HepG2 (cell line): Measurements from ENCODE around the gene POU6F2. TPM values are rescaled to one million over a fixed set of nuclear protein-coding genes. Genes with fewer than 3 reads are reported as not detected.

ENCODE experiments used
- ATAC-seq: fragments of 200-7000 bp; cut with Tn5 transposase; 3 replicates; pipeline ENCODE4 v1.9.1; 2020; ENCODE audit warnings: mild to moderate bottlenecking, moderate library complexity
- BruUV-seq: library from RNA; stranded (reverse); fragments of 400-500 nt; replicated peaks from 2 replicates; lab custom pipeline; 2021; lab: Mats Ljungman, UMichigan
- CTCF ChIA-PET: fragments of 300-600 bp; formaldehyde crosslinking; extraction: SDS; loops from one replicate; lab custom pipeline; 2021; ENCODE audit warnings: low total read pairs, inconsistent platforms, low intra/inter-chr PET ratio; lab: Yijun Ruan, JAX
- POLR2A ChIA-PET: fragments of 350-600 bp; sonication (Branson Sonifier 250); formaldehyde crosslinking; loops from one replicate; lab custom pipeline; 2020; ENCODE audit warnings: antibody characterized with exemption, inconsistent platforms; lab: Yijun Ruan, JAX
- DNase-seq: peaks from one replicate; pipeline ENCODE4 v3.0.0-alpha.2; 2015; ENCODE audit warnings: low spot score
- FAIRE-seq: peaks from 3 replicates; lab custom pipeline; 2011; peaks lifted over from hg19 to GRCh38; lab: Jason Lieb, UNC
- H2AFZ ChIP-seq: one replicate; pipeline ENCODE4 v1.6.1; 2011; ENCODE audit warnings: low read length, inconsistent platforms
- H3K27ac ChIP-seq: fragments of 300-600 bp; 3 replicates; pipeline ENCODE4 v1.8.0; 2011; ENCODE audit warnings: mixed run types, mild to moderate bottlenecking, mixed read lengths, low read length, inconsistent platforms; ENCODE audit not compliant: insufficient read depth; ENCODE audit errors: extremely low read length
- H3K27me3 ChIP-seq, 2 experiments: fragments of 200-600 bp in 1 of 2; 2 replicates in 1 of 2; 3 replicates in 1 of 2; pipeline versions ENCODE4 v1.6.0 to v1.8.0; 2011; ENCODE audit warnings: low read length in 2 of 2, mild to moderate bottlenecking in 2 of 2, moderate library complexity in 2 of 2, inconsistent platforms in 1 of 2; ENCODE audit not compliant: insufficient read depth in 2 of 2, control insufficient read depth in 1 of 2
- H3K36me3 ChIP-seq, 2 experiments: fragments of 200-600 bp in 1 of 2; replicated peaks in 1 of 2; 2 replicates in 1 of 2; 3 replicates in 1 of 2; pipeline versions ENCODE4 v1.5.1 to v1.8.0; 2011; ENCODE audit warnings: low read length in 2 of 2, inconsistent platforms in 1 of 2; ENCODE audit not compliant: insufficient read depth in 2 of 2, control insufficient read depth in 1 of 2
- H3K4me1 ChIP-seq: 2 replicates; pipeline ENCODE4 v1.5.1; 2012; ENCODE audit warnings: low read length, inconsistent platforms; ENCODE audit not compliant: insufficient read depth
- H3K4me2 ChIP-seq: 2 replicates; pipeline ENCODE4 v1.6.0; 2011; ENCODE audit warnings: low read depth, low read length, inconsistent platforms
- H3K4me3 ChIP-seq, 3 experiments: fragments of 200-600 bp in 1 of 3; sonication (generic), shearing (Covaris generic) in 1 of 3; replicated peaks in 1 of 3; 2 replicates each; pipeline ENCODE4 v1.5.1; 2011 to 2016; ENCODE audit warnings: low read length in 3 of 3, inconsistent platforms in 2 of 3, low read depth in 2 of 3, mild to moderate bottlenecking in 2 of 3, control low read depth in 1 of 3, mixed read lengths in 1 of 3; ENCODE audit not compliant: insufficient read depth in 1 of 3
- H3K79me2 ChIP-seq: one replicate; pipeline ENCODE4 v1.6.1; 2011; ENCODE audit warnings: low read length, inconsistent platforms; ENCODE audit not compliant: insufficient read depth
- H3K9ac ChIP-seq: 2 replicates; pipeline ENCODE4 v1.6.0; 2011; ENCODE audit warnings: mild to moderate bottlenecking, low read depth, low read length, inconsistent platforms; ENCODE audit not compliant: insufficient read depth
- H3K9me3 ChIP-seq: 2 replicates; pipeline ENCODE4 v1.5.1; 2012; ENCODE audit warnings: mild to moderate bottlenecking, low read length
- H4K20me1 ChIP-seq: 2 replicates; pipeline ENCODE4 v1.6.0; 2011; ENCODE audit warnings: inconsistent platforms, mild to moderate bottlenecking, low read length, moderate library complexity; ENCODE audit not compliant: insufficient read depth
- ARID5B ChIP-seq: IDR thresholded peaks from 2 replicates; pipeline ENCODE4 v1.4.0; 2020; ENCODE audit warnings: mild to moderate bottlenecking, missing genetic modification reagents
- CSRNP2 ChIP-seq: sonication (generic); formaldehyde crosslinking; conservative IDR thresholded peaks from 2 replicates; pipeline ENCODE4 v1.8.0; 2022; ENCODE audit warnings: low read depth, missing genetic modification reagents
- PAWR ChIP-seq: sonication (generic); formaldehyde crosslinking; IDR thresholded peaks from 2 replicates; pipeline ENCODE4 v1.4.0; 2020; ENCODE audit warnings: missing genetic modification reagents, mild to moderate bottlenecking, borderline replicate concordance
- PAX8 ChIP-seq: sonication (generic); formaldehyde crosslinking; IDR thresholded peaks from 2 replicates; pipeline ENCODE4 v1.8.0; 2022; ENCODE audit warnings: mild to moderate bottlenecking, missing genetic modification reagents, borderline replicate concordance
- PREB ChIP-seq: sonication (generic); formaldehyde crosslinking; IDR thresholded peaks from 2 replicates; pipeline ENCODE4 v1.4.0; 2020; ENCODE audit warnings: missing genetic modification reagents
- ZBTB2 ChIP-seq: sonication (generic); formaldehyde crosslinking; IDR thresholded peaks from 2 replicates; pipeline ENCODE4 v1.8.0; 2022; ENCODE audit warnings: low read depth, missing genetic modification reagents
- ZBTB4 ChIP-seq: sonication (generic); formaldehyde crosslinking; IDR thresholded peaks from 2 replicates; pipeline ENCODE4 v1.4.0; 2020; ENCODE audit warnings: missing genetic modification reagents, mild to moderate bottlenecking, borderline replicate concordance
- ZFAT ChIP-seq: sonication (generic); formaldehyde crosslinking; conservative IDR thresholded peaks from 2 replicates; pipeline ENCODE4 v1.8.1; 2023; ENCODE audit warnings: missing genetic modification reagents, inconsistent platforms
- ZNF382 ChIP-seq: sonication (generic); formaldehyde crosslinking; IDR thresholded peaks from 2 replicates; pipeline ENCODE4 v1.5.0; 2020; ENCODE audit warnings: missing genetic modification reagents, mild to moderate bottlenecking, borderline replicate concordance
- ZNF549 ChIP-seq: sonication (generic); formaldehyde crosslinking; IDR thresholded peaks from 2 replicates; pipeline ENCODE4 v1.5.0; 2020; ENCODE audit warnings: missing genetic modification reagents
- ZNF619 ChIP-seq: sonication (generic); formaldehyde crosslinking; IDR thresholded peaks from 2 replicates; pipeline ENCODE4 v1.4.0; 2020; ENCODE audit warnings: mild to moderate bottlenecking, missing genetic modification reagents
- ZNF777 ChIP-seq: sonication (generic); formaldehyde crosslinking; IDR thresholded peaks from 2 replicates; pipeline ENCODE4 v1.4.0; 2020; ENCODE audit warnings: missing genetic modification reagents
- WGBS: methylation state at CpG from one replicate; pipeline ENCODE4 v1.1.6; 2017; ENCODE audit warnings: low lambda C conversion rate; 5-methylcytosine and 5-hydroxymethylcytosine counted together
- in situ Hi-C: cut with HindIII; loops from 2 replicates; pipeline ENCODE4 v1.10.0; 2017; ENCODE audit warnings: low pct_unique_long_range_greater_than_20kb; ENCODE audit not compliant: extremely low pct_ligation_motif_present
- intact Hi-C: fragments of 100-400 bp; cut with micrococcal nuclease; formaldehyde crosslinking; loops from one replicate; pipeline ENCODE4 v1.10.0; 2022; ENCODE audit not compliant: unreplicated experiment
- polyA plus RNA-seq, 8 experiments: library from polyadenylated mRNA; depleted of rRNA in 3 of 8; stranded (reverse) in 7 of 8; unstranded in 1 of 8; fragments of >200 nt; fragmentation: Illumina TruSeq in 4 of 8; extraction: Trizol in 4 of 8; gene quantifications; 2 replicates each; pipeline versions ENCODE4 v1.2.1 to v1.2.3, GENCODE V29; 2011 to 2016; ENCODE audit warnings: low read depth in 4 of 8, missing spikeins in 1 of 8, mixed read lengths in 1 of 8; ENCODE audit not compliant: insufficient read depth in 1 of 8
- total RNA-seq, 5 experiments: library from RNA; depleted of rRNA; stranded (reverse); fragments of >200 nt; fragmentation: Illumina TruSeq; extraction: Trizol; gene quantifications; 2 replicates each; pipeline ENCODE4 v1.2.3, GENCODE V29; 2016; ENCODE audit warnings: low read depth in 1 of 5

The POU6F2 gene
- total and polyA plus RNA-seq, 2 of the 13 experiments (the other 11 are each of a cell fraction or from before 2014, with no cell fraction given), result not detected

- TF ChIP-seq ARID5B (no peak), PAX8 (CRISPR knock-in tag) (no peak)
Observed at GRCh38 chr7:39043531-39043930, 65.8 kb downstream of the POU6F2 start (continued).

- no peaks in the 10 kb centered on the region for H3K27me3 ChIP-seq
- no TSS peak for BruUV-seq
- no peak overlapping the region for H3K9ac ChIP-seq
- H3K4me1 ChIP-seq, result no peaks in the 10 kb centered on the region
- ChIA-PET CTCF (no interaction called here), POLR2A (no interaction called here)
- FAIRE-seq, result no peak
- no peaks in the 10 kb centered on the region for H3K79me2 ChIP-seq
- no peaks in the 10 kb centered on the region for H3K36me3 ChIP-seq
- no peak for DNase-seq
- in situ Hi-C loops, result no loop called here
- H3K4me2 ChIP-seq, result no peak overlapping the region
- under 1% methylated on average over 4 of the region's 4 CpGs for WGBS
- no peak overlapping the region for H2AFZ ChIP-seq
- ATAC-seq, result no peak
- no peak overlapping the region for H3K4me3 ChIP-seq
- H3K27ac ChIP-seq, result no peak overlapping the region
- intact Hi-C loops, result no loop called here
- H4K20me1 ChIP-seq, result no peaks in the 10 kb centered on the region
- H3K9me3 ChIP-seq, result no peaks in the 10 kb centered on the region
- TF ChIP-seq ZBTB4, result no peak
- TF ChIP-seq CSRNP2 (CRISPR knock-in tag), result no peak
- no peak for TF ChIP-seq ZBTB2 (CRISPR knock-in tag)
- TF ChIP-seq PREB (CRISPR knock-in tag), result no peak
- TF ChIP-seq ZNF777 (CRISPR knock-in tag), result no peak
- TF ChIP-seq ZFAT, result no peak
- TF ChIP-seq ZNF619 (CRISPR knock-in tag), result no peak
- TF ChIP-seq ZNF382, result no peak
- TF ChIP-seq ZNF549 (CRISPR knock-in tag), result no peak
- TF ChIP-seq PAWR (CRISPR knock-in tag), result no peak
Observed at GRCh38 chr7:39044489-39044888, 66.8 kb downstream of the POU6F2 start.
